Measurements from ENCODE around the gene SPART.

- TF ChIP-seq CTCF (IDR thresholded peaks at IDR 0.05 in 8 of 11, conservative IDR thresholded peaks at IDR 0.05 in 3 of 11) (no peak), POLR2A (IDR thresholded peaks at IDR 0.05) (no peak)
Measured at GRCh38 chr13:36360903-36361302, 14.7 kb upstream of the SPART start.
